ENCODE results near the gene SLC1A1. TPM values are rescaled to one million over a fixed set of nuclear protein-coding genes. Genes with fewer than 3 reads are reported as not detected.

Gene SLC1A1
- total and polyA plus RNA-seq, 4 donors: 5.1 to 13.8 (median 5.4) TPM

- H3K9me3 ChIP-seq (ENCODE audit: control insufficient read depth in 4 of 4, insufficient read depth in 3 of 4, low read length in 3 of 4): no peaks in the 10 kb centered on the region
- peaks cover 0 to 14% (median 0%) of the 10 kb centered on the region in 5 donors for H3K4me1 ChIP-seq (ENCODE audit: control insufficient read depth in 5 of 5, insufficient read depth in 5 of 5, low read length in 5 of 5)
- no peak for TF ChIP-seq CTCF (IDR thresholded peaks at IDR 0.05; ENCODE audit: control extremely low read depth, extremely low read depth)
- peaks cover 0 to 10% (median 9%) of the 10 kb centered on the region in 3 donors for H3K27me3 ChIP-seq (ENCODE audit: control insufficient read depth in 3 of 3, insufficient read depth in 3 of 3, low read length in 2 of 3)
- no peak overlapping the region for H3K4me3 ChIP-seq
- H3K36me3 ChIP-seq (ENCODE audit: control insufficient read depth in 4 of 4, insufficient read depth in 4 of 4, low read length in 4 of 4): no peaks in the 10 kb centered on the region
- no peak overlapping the region for H3K9ac ChIP-seq (ENCODE audit: insufficient read depth in 1 of 2, low read length in 2 of 2)
- no peak for DNase-seq
- ATAC-seq (ENCODE audit: insufficient read depth, low FRiP score): no peak
- 94 to 97% methylated on average over 7 of the region's 7 CpGs for WGBS, 2 donors
- no peak overlapping the region for H3K27ac ChIP-seq (ENCODE audit: low read depth in 1 of 2, low read length in 1 of 2)
These were observed 4.5 kb downstream of the SLC1A1 start for GRCh38 chr9:4494806-4495205.

GRCh38 chr9:4495537-4495936, 5.3 kb downstream of the SLC1A1 start:
- Histone ChIP-seq H3K4me3 (no peak overlapping the region), H3K9ac (ENCODE audit: insufficient read depth in 1 of 2, low read length in 2 of 2) (no peak overlapping the region), H3K4me1 (ENCODE audit: control insufficient read depth in 5 of 5, insufficient read depth in 5 of 5, low read length in 5 of 5) (peaks cover 0 to 13% (median 0%) of the 10 kb centered on the region in 5 donors), H3K27ac (ENCODE audit: low read depth in 1 of 2, low read length in 1 of 2) (no peak overlapping the region), H3K9me3 (ENCODE audit: control insufficient read depth in 4 of 4, insufficient read depth in 3 of 4, low read length in 3 of 4) (no peaks in the 10 kb centered on the region), H3K27me3 (ENCODE audit: control insufficient read depth in 3 of 3, insufficient read depth in 3 of 3, low read length in 2 of 3) (peaks cover 0 to 10% (median 9%) of the 10 kb centered on the region in 3 donors), H3K36me3 (ENCODE audit: control insufficient read depth in 4 of 4, insufficient read depth in 4 of 4, low read length in 4 of 4) (no peaks in the 10 kb centered on the region)
- no peak for TF ChIP-seq CTCF (IDR thresholded peaks at IDR 0.05; ENCODE audit: control extremely low read depth, extremely low read depth)
- no peak for DNase-seq
- no peak for ATAC-seq (ENCODE audit: insufficient read depth, low FRiP score)
- 86 to 90% methylated on average over 4 of the region's 4 CpGs for WGBS, 2 donors

- H3K4me3 ChIP-seq: no peak overlapping the region
- no peak for TF ChIP-seq CTCF (IDR thresholded peaks at IDR 0.05; ENCODE audit: control extremely low read depth, extremely low read depth)
- WGBS, 2 donors: 90 to 100% methylated on average over 2 of the region's 2 CpGs
- H3K36me3 ChIP-seq (ENCODE audit: control insufficient read depth in 4 of 4, insufficient read depth in 4 of 4, low read length in 4 of 4): no peaks in the 10 kb centered on the region
- no peak for DNase-seq
- H3K9me3 ChIP-seq (ENCODE audit: control insufficient read depth in 4 of 4, insufficient read depth in 3 of 4, low read length in 3 of 4): no peaks in the 10 kb centered on the region
- H3K4me1 ChIP-seq (ENCODE audit: control insufficient read depth in 5 of 5, insufficient read depth in 5 of 5, low read length in 5 of 5): peaks cover 0 to 4% (median 0%) of the 10 kb centered on the region in 5 donors
- H3K27ac ChIP-seq (ENCODE audit: low read depth in 1 of 2, low read length in 1 of 2): no peak overlapping the region
- ATAC-seq (ENCODE audit: insufficient read depth, low FRiP score): no peak
- H3K27me3 ChIP-seq (ENCODE audit: control insufficient read depth in 3 of 3, insufficient read depth in 3 of 3, low read length in 2 of 3): peaks cover 0 to 3% (median 3%) of the 10 kb centered on the region in 3 donors
- H3K9ac ChIP-seq (ENCODE audit: insufficient read depth in 1 of 2, low read length in 2 of 2): no peak overlapping the region
These were observed 6.2 kb downstream of the SLC1A1 start for GRCh38 chr9:4496497-4496896.

- Histone ChIP-seq H3K27me3 (ENCODE audit: control insufficient read depth in 3 of 3, insufficient read depth in 3 of 3, low read length in 2 of 3) (no peaks in the 10 kb centered on the region), H3K4me1 (ENCODE audit: control insufficient read depth in 5 of 5, insufficient read depth in 5 of 5, low read length in 5 of 5) (peaks cover 0 to under 1% (median 0%) of the 10 kb centered on the region in 5 donors), H3K4me3 (no peak overlapping the region), H3K9me3 (ENCODE audit: control insufficient read depth in 4 of 4, insufficient read depth in 3 of 4, low read length in 3 of 4) (no peaks in the 10 kb centered on the region), H3K9ac (ENCODE audit: insufficient read depth in 1 of 2, low read length in 2 of 2) (no peak overlapping the region), H3K27ac (ENCODE audit: low read depth in 1 of 2, low read length in 1 of 2) (no peak overlapping the region), H3K36me3 (ENCODE audit: control insufficient read depth in 4 of 4, insufficient read depth in 4 of 4, low read length in 4 of 4) (no peaks in the 10 kb centered on the region)
- DNase-seq (no peak), ATAC-seq (ENCODE audit: insufficient read depth, low FRiP score) (no peak)
- WGBS, 2 donors: 32 to 42% methylated on average over 1 of the region's 1 CpG
- TF ChIP-seq CTCF (IDR thresholded peaks at IDR 0.05; ENCODE audit: control extremely low read depth, extremely low read depth): no peak
These were observed 7.1 kb downstream of the SLC1A1 start for GRCh38 chr9:4497395-4497794.
